GM10847 (cell line): ENCODE data around the gene GANAB.

Experiments
- POLR2A ChIP-seq: IDR thresholded peaks from 2 replicates; pipeline ENCODE4 v1.6.1; 2011; ENCODE audit not compliant: insufficient read length; ENCODE audit errors: extremely low read depth

Gene GANAB

GRCh38 chr11:62671236-62671607 lies 24.8 kb upstream of the GANAB start:
- no peak for TF ChIP-seq POLR2A

- no peak for TF ChIP-seq POLR2A
These were observed 23.2 kb upstream of the GANAB start for GRCh38 chr11:62669420-62670161.

- no peak for TF ChIP-seq POLR2A
These were observed 21.0 kb upstream of the GANAB start for GRCh38 chr11:62667460-62667859.

GRCh38 chr11:62666259-62666926 lies 20.0 kb upstream of the GANAB start:
- TF ChIP-seq POLR2A, result peak; percentile 20

GRCh38 chr11:62665599-62666258 lies 19.3 kb upstream of the GANAB start:
- TF ChIP-seq POLR2A, result no peak

- peak; percentile 99 for TF ChIP-seq POLR2A
These were observed 18.7 kb upstream of the GANAB start, which contains the start of the genes C11orf98 and CSKMT for GRCh38 chr11:62665075-62665598. C11orf98 (minus strand) TSS chr11:62665210; CDS start chr11:62665169, 41 bp downstream. CSKMT (plus strand) TSS chr11:62665312; CDS start chr11:62665880, 568 bp downstream.

- TF ChIP-seq POLR2A, result no peak
These were observed 18.1 kb upstream of the GANAB start for GRCh38 chr11:62664405-62665074.

- TF ChIP-seq POLR2A, result no peak
These were observed 10.5 kb upstream of the GANAB start for GRCh38 chr11:62656796-62657429.

GRCh38 chr11:62654297-62654696 lies 7.9 kb upstream of the GANAB start:
- no peak for TF ChIP-seq POLR2A

- no peak for TF ChIP-seq POLR2A
These were observed 6.0 kb upstream of the GANAB start for GRCh38 chr11:62652161-62653006.

GRCh38 chr11:62649486-62649885 lies 3.1 kb upstream of the GANAB start:
- TF ChIP-seq POLR2A, result no peak

GRCh38 chr11:62648967-62649364 lies 2.6 kb upstream of the GANAB start:
- no peak for TF ChIP-seq POLR2A

- no peak for TF ChIP-seq POLR2A
These were observed 2.0 kb upstream of the GANAB start for GRCh38 chr11:62648185-62648966.

- no peak for TF ChIP-seq POLR2A
These were observed 1.2 kb upstream of the GANAB start for GRCh38 chr11:62647609-62648005.
